ENCODE measurements around the gene DPT. TPM values are rescaled to one million over a fixed set of nuclear protein-coding genes. Genes with fewer than 3 reads are reported as not detected.

DPT gene
- total and polyA plus RNA-seq, 2 donors (not counting 3 experiments of a cell fraction or from before 2014, with no cell fraction given): not detected

DNA sequence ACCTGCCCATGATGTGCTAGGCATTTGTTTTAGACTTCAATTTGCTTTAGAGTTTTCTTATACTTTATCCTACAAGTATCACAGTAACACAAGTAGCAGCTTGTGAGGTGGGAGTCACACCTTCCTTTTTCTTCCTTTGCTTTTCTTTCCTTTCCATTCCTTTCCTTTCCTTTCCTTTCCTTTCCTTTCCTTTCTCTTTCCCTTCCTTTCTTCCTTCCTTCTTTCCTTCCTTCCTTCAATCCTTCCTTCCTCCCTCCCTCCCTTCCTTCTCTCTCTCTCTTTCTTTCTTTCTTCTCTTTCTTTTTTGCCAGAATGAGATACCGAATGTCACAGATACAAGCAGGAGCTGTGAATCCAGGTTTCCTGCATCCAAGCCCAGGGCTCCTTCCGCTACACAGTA lies 3.9 kb downstream of the DPT start:
- no peaks in the 10 kb centered on the region for H3K4me1 ChIP-seq (ENCODE audit: control insufficient read depth, extremely low read depth, insufficient read depth, low read length)
- CTCF ChIA-PET: interaction anchor here (0.7 to 1.0 kb wide), 2 partner anchors 81 to 219 kb away, joined by 3 read pairs; no protein-coding TSS in a partner anchor
- intact Hi-C loops (cut with micrococcal nuclease): no loop called here

More for the DNA sequence above, 3.9 kb downstream of the DPT start:
- no peak for FAIRE-seq
- DNase-seq (ENCODE audit: low read depth, low spot score): no peak
- H3K9me1 ChIP-seq (replicated peaks; ENCODE audit: control insufficient read depth, extremely low read depth, insufficient read depth, low read length): no peaks in the 10 kb centered on the region
- POLR2A ChIA-PET: no interaction called here
- H3K9me3 ChIP-seq (replicated peaks; ENCODE audit: control insufficient read depth, insufficient read depth, low read length): no peaks in the 10 kb centered on the region
- no peaks in the 10 kb centered on the region for H4K20me1 ChIP-seq (replicated peaks; ENCODE audit: control insufficient read depth, extremely low read depth, insufficient read depth, low read length)
- dilution Hi-C loops (cut with MboI; ENCODE audit: extremely low pct_ligation_motif_present, low sequenced_read_pairs): no loop called here
- BruUV-seq (replicated peaks): no TSS peak
- no peaks in the 10 kb centered on the region for H3K79me2 ChIP-seq (ENCODE audit: control insufficient read depth, insufficient read depth, low read length)
- no peak overlapping the region for H2AFZ ChIP-seq (ENCODE audit: low read depth, low read length)
- TF ChIP-seq POLR2AphosphoS5 (IDR thresholded peaks at IDR 0.05; ENCODE audit: insufficient read depth, low read depth, low read length) (no peak), FOS (IDR thresholded peaks at IDR 0.05; ENCODE audit: borderline replicate concordance, insufficient read depth, low read length) (no peak), POLR2A (IDR thresholded peaks at IDR 0.05; ENCODE audit: low read depth, low read length) (no peak), GATA2 (IDR thresholded peaks at IDR 0.05; ENCODE audit: insufficient read depth, insufficient read length, low read depth, low read length) (no peak), EZH2 (IDR thresholded peaks at IDR 0.05; ENCODE audit: borderline replicate concordance, low read depth, low read length, severe bottlenecking) (no peak), JUN (IDR thresholded peaks at IDR 0.05; ENCODE audit: borderline replicate concordance, insufficient read depth, insufficient read length, low read depth) (no peak), MYC (IDR thresholded peaks at IDR 0.05; ENCODE audit: low read depth, low read length) (no peak)
- TF ChIP-seq, protein P1, sequence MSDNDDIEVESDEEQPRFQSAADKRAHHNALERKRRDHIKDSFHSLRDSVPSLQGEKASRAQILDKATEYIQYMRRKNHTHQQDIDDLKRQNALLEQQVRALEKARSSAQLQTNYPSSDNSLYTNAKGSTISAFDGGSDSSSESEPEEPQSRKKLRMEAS (IDR thresholded peaks at IDR 0.05; ENCODE audit: insufficient read depth, insufficient read length): no peak
- TF ChIP-seq, protein P2, sequence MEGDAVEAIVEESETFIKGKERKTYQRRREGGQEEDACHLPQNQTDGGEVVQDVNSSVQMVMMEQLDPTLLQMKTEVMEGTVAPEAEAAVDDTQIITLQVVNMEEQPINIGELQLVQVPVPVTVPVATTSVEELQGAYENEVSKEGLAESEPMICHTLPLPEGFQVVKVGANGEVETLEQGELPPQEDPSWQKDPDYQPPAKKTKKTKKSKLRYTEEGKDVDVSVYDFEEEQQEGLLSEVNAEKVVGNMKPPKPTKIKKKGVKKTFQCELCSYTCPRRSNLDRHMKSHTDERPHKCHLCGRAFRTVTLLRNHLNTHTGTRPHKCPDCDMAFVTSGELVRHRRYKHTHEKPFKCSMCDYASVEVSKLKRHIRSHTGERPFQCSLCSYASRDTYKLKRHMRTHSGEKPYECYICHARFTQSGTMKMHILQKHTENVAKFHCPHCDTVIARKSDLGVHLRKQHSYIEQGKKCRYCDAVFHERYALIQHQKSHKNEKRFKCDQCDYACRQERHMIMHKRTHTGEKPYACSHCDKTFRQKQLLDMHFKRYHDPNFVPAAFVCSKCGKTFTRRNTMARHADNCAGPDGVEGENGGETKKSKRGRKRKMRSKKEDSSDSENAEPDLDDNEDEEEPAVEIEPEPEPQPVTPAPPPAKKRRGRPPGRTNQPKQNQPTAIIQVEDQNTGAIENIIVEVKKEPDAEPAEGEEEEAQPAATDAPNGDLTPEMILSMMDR (IDR thresholded peaks at IDR 0.05; ENCODE audit: extremely low read depth in 1 of 2, insufficient read depth in 1 of 2, low read depth in 1 of 2, low read length in 2 of 2): no peak
- no peak overlapping the region for H3K9ac ChIP-seq (replicated peaks; ENCODE audit: extremely low read depth, insufficient read depth, low read length)
- no peak overlapping the region for H3K4me3 ChIP-seq (replicated peaks in 1 of 3; ENCODE audit: insufficient read depth in 1 of 3, low read depth in 1 of 3, low read length in 3 of 3)
- H3K27ac ChIP-seq (ENCODE audit: insufficient read depth, low read depth, low read length): no peak overlapping the region
- H3K36me3 ChIP-seq (ENCODE audit: control insufficient read depth in 2 of 2, extremely low read depth in 1 of 2, insufficient read depth in 2 of 2, low read length in 2 of 2): no peaks in the 10 kb centered on the region
- no peak overlapping the region for H3K4me2 ChIP-seq (ENCODE audit: insufficient read depth, low read length)
- H3K27me3 ChIP-seq (ENCODE audit: control insufficient read depth in 2 of 2, insufficient read depth in 2 of 2, low read length in 2 of 2): no peaks in the 10 kb centered on the region
